WTC11 (cell line): ENCODE results near the gene EMX2. TPM values are rescaled to one million over a fixed set of nuclear protein-coding genes. Genes with fewer than 3 reads are reported as not detected.

Experiments used
- ATAC-seq: fragments of 200-7000 bp; cut with Tn5 transposase; 2 replicates; pipeline ENCODE4 v1.10.0; 2021; ENCODE audit warnings: mild to moderate bottlenecking, moderate library complexity
- CTCF ChIA-PET: fragments of 300-600 bp; sonication (Branson Sonifier 250); formaldehyde crosslinking; loops from one replicate; lab custom pipeline; 2021; ENCODE audit warnings: antibody characterized with exemption; lab: Charles Lee
- POLR2A ChIA-PET: fragments of 350-600 bp; sonication (Branson Sonifier 250); formaldehyde crosslinking; loops from one replicate; lab custom pipeline; 2021; ENCODE audit warnings: antibody characterized with exemption; lab: Charles Lee
- DNase-seq: peaks from one replicate; pipeline ENCODE4 v3.0.0; 2021; ENCODE audit warnings: low spot score
- H3K27ac Mint-ChIP-seq: 2 replicates; pipeline ENCODE4 v1.8.0; 2021; ENCODE audit warnings: mixed read lengths
- H3K27me3 Mint-ChIP-seq: 2 replicates; pipeline ENCODE4 v1.8.0; 2021; ENCODE audit warnings: low read depth, mild to moderate bottlenecking, moderate library complexity, mixed read lengths
- H3K36me3 Mint-ChIP-seq: 2 replicates; pipeline ENCODE4 v1.8.0; 2021; ENCODE audit warnings: mixed read lengths
- H3K4me1 Mint-ChIP-seq: 2 replicates; pipeline ENCODE4 v1.8.0; 2022; ENCODE audit warnings: mixed read lengths
- H3K4me3 Mint-ChIP-seq: 2 replicates; pipeline ENCODE4 v1.8.0; 2021; ENCODE audit warnings: mild to moderate bottlenecking, moderate library complexity, mixed read lengths
- H3K9me3 Mint-ChIP-seq: 2 replicates; pipeline ENCODE4 v1.8.0; 2021; ENCODE audit warnings: mixed read lengths
- ATF2 ChIP-seq: sonication (generic); formaldehyde crosslinking; IDR thresholded peaks from 2 replicates; pipeline ENCODE4 v1.8.1; 2022; ENCODE audit warnings: low read depth, missing genetic modification reagents, borderline replicate concordance
- FOXJ3 ChIP-seq: sonication (generic); formaldehyde crosslinking; IDR thresholded peaks from 2 replicates; pipeline ENCODE4 v1.9.0; 2021; ENCODE audit warnings: missing genetic modification reagents, mild to moderate bottlenecking, borderline replicate concordance
- GABPB1 ChIP-seq: sonication (generic); formaldehyde crosslinking; IDR thresholded peaks from 2 replicates; pipeline ENCODE4 v1.8.1; 2023; ENCODE audit warnings: mild to moderate bottlenecking, missing genetic modification reagents
- KAT7 ChIP-seq: sonication (generic); formaldehyde crosslinking; IDR thresholded peaks from 2 replicates; pipeline ENCODE4 v1.8.1; 2023; ENCODE audit warnings: missing genetic modification reagents, mild to moderate bottlenecking, borderline replicate concordance
- ZBTB21 ChIP-seq: sonication (generic); formaldehyde crosslinking; IDR thresholded peaks from 2 replicates; pipeline ENCODE4 v1.8.1; 2023; ENCODE audit warnings: mild to moderate bottlenecking, missing genetic modification reagents, borderline replicate concordance
- ZNF232 ChIP-seq: sonication (generic); formaldehyde crosslinking; IDR thresholded peaks from 2 replicates; pipeline ENCODE4 v1.8.0; 2022; ENCODE audit warnings: mild to moderate bottlenecking, missing genetic modification reagents
- ZSCAN18 ChIP-seq: fragments of 250-450 bp; sonication (Bioruptor Pico); IDR thresholded peaks from 2 replicates; pipeline ENCODE4 v2.1.2; 2022; ENCODE audit warnings: mild to moderate bottlenecking, moderate library complexity
- total RNA-seq: library from RNA; stranded (reverse); gene quantifications from 3 replicates; pipeline ENCODE4 v1.2.3, GENCODE V29; 2021
- TF ChIP-seq, protein P1 (sequence below): fragments of 250-450 bp; sonication (Bioruptor Pico); conservative IDR thresholded peaks from 2 replicates; pipeline ENCODE4 v1.9.0; 2021; ENCODE audit warnings: mild to moderate bottlenecking
- TF ChIP-seq, protein P2 (sequence below): fragments of 250-450 bp; sonication (Bioruptor Pico); IDR thresholded peaks from 2 replicates; pipeline ENCODE4 v1.8.0; 2021; ENCODE audit warnings: mild to moderate bottlenecking
- TF ChIP-seq, protein P3 (sequence below): sonication (generic); formaldehyde crosslinking; IDR thresholded peaks from 2 replicates; pipeline ENCODE4 v1.8.1; 2022; ENCODE audit warnings: low read depth, mild to moderate bottlenecking, moderate library complexity, missing genetic modification reagents, borderline replicate concordance
- TF ChIP-seq, protein P4 (sequence below): sonication (generic); formaldehyde crosslinking; IDR thresholded peaks from 2 replicates; pipeline ENCODE4 v1.8.0; 2023; ENCODE audit warnings: missing genetic modification reagents, mild to moderate bottlenecking, borderline replicate concordance
- TF ChIP-seq, protein P5 (sequence below): sonication (generic); formaldehyde crosslinking; IDR thresholded peaks from 2 replicates; pipeline ENCODE4 v1.8.0; 2022; ENCODE audit warnings: mild to moderate bottlenecking, missing genetic modification reagents
- TF ChIP-seq, protein P6 (sequence below): fragments of 250-450 bp; sonication (Bioruptor Pico); IDR thresholded peaks from 2 replicates; pipeline ENCODE4 v1.9.0; 2021; ENCODE audit warnings: moderate library complexity, mild to moderate bottlenecking, inconsistent platforms, borderline replicate concordance
- TF ChIP-seq, protein P7 (sequence below): sonication (generic); formaldehyde crosslinking; IDR thresholded peaks from 2 replicates; pipeline ENCODE4 v1.8.0; 2022; ENCODE audit warnings: missing genetic modification reagents

The EMX2 gene
- total RNA-seq, 1 experiment from 2014 or later, result not detected

DNA sequence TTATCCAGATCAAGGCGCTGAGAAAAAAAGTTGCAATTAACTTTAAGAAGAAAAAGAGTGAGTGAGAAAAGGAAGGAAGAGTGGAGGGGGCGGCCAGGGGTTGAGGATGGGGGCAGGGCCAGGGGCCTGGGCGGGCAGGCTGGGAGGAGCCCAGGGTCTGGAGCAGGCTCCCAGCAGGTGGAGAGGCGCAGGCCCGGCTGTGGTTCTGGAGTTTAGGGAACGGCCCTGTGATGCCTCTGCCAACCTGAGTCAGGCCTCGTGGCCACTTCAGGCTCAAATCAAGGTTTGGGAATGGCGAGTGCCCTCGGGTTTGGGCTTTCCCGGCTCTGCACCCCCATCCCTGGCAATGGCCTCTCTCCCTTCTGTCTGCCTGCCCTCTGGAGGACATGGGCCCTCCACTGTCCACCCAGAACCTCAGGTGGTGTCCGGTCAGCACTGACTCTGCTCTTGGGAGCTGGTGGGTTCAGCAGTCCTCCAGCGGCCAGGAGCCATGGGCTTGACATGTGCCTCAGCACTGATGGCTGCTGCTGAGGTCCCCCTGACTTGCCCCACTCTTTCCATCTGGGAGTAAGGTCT lies 41.0 kb upstream of the EMX2 start (continued):
- TF ChIP-seq, protein P1, sequence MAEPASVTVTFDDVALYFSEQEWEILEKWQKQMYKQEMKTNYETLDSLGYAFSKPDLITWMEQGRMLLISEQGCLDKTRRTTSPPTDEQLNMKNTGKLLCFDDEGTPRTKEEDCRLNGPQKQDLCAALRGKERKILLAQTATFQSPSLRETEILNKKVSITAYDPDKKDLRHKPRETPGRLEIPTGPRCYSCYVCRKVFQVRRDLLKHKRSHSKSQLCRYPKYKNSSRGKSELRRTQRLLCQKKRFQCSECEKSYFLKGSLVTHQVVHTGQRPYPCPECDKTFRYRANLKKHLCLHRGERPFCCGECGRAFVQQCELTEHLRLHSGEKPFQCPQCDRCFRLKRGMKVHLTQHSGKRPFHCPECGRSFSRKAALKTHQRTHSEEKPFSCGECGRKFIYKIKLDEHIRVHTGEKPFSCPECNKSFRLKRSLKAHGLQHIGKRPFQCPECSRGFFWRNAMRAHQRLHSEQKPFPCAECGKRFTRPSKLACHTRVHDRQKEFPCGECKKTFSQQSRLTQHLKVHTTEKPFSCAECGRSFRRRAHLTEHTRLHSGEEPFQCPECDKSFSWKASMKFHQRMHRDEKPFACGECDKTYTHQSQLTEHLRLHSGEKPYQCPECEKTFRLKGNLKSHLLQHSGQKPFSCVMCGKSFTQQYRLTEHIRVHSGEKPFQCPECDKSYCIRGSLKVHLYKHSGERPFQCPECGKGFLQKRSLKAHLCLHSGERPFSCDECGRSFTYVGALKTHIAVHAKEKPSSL (CRISPR knock-in tag), result no peak
- TF ChIP-seq ZBTB21 (CRISPR knock-in tag), result no peak
- TF ChIP-seq, protein P2, sequence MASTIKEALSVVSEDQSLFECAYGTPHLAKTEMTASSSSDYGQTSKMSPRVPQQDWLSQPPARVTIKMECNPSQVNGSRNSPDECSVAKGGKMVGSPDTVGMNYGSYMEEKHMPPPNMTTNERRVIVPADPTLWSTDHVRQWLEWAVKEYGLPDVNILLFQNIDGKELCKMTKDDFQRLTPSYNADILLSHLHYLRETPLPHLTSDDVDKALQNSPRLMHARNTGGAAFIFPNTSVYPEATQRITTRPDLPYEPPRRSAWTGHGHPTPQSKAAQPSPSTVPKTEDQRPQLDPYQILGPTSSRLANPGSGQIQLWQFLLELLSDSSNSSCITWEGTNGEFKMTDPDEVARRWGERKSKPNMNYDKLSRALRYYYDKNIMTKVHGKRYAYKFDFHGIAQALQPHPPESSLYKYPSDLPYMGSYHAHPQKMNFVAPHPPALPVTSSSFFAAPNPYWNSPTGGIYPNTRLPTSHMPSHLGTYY (CRISPR knock-in tag), result no peak
- TF ChIP-seq, protein P3, sequence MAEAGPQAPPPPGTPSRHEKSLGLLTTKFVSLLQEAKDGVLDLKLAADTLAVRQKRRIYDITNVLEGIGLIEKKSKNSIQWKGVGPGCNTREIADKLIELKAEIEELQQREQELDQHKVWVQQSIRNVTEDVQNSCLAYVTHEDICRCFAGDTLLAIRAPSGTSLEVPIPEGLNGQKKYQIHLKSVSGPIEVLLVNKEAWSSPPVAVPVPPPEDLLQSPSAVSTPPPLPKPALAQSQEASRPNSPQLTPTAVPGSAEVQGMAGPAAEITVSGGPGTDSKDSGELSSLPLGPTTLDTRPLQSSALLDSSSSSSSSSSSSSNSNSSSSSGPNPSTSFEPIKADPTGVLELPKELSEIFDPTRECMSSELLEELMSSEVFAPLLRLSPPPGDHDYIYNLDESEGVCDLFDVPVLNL, result no peak
- TF ChIP-seq, protein P4, sequence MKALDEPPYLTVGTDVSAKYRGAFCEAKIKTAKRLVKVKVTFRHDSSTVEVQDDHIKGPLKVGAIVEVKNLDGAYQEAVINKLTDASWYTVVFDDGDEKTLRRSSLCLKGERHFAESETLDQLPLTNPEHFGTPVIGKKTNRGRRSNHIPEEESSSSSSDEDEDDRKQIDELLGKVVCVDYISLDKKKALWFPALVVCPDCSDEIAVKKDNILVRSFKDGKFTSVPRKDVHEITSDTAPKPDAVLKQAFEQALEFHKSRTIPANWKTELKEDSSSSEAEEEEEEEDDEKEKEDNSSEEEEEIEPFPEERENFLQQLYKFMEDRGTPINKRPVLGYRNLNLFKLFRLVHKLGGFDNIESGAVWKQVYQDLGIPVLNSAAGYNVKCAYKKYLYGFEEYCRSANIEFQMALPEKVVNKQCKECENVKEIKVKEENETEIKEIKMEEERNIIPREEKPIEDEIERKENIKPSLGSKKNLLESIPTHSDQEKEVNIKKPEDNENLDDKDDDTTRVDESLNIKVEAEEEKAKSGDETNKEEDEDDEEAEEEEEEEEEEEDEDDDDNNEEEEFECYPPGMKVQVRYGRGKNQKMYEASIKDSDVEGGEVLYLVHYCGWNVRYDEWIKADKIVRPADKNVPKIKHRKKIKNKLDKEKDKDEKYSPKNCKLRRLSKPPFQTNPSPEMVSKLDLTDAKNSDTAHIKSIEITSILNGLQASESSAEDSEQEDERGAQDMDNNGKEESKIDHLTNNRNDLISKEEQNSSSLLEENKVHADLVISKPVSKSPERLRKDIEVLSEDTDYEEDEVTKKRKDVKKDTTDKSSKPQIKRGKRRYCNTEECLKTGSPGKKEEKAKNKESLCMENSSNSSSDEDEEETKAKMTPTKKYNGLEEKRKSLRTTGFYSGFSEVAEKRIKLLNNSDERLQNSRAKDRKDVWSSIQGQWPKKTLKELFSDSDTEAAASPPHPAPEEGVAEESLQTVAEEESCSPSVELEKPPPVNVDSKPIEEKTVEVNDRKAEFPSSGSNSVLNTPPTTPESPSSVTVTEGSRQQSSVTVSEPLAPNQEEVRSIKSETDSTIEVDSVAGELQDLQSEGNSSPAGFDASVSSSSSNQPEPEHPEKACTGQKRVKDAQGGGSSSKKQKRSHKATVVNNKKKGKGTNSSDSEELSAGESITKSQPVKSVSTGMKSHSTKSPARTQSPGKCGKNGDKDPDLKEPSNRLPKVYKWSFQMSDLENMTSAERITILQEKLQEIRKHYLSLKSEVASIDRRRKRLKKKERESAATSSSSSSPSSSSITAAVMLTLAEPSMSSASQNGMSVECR, result no peak
- TF ChIP-seq, protein P5, sequence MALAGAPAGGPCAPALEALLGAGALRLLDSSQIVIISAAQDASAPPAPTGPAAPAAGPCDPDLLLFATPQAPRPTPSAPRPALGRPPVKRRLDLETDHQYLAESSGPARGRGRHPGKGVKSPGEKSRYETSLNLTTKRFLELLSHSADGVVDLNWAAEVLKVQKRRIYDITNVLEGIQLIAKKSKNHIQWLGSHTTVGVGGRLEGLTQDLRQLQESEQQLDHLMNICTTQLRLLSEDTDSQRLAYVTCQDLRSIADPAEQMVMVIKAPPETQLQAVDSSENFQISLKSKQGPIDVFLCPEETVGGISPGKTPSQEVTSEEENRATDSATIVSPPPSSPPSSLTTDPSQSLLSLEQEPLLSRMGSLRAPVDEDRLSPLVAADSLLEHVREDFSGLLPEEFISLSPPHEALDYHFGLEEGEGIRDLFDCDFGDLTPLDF (CRISPR knock-in tag), result no peak
- TF ChIP-seq FOXJ3 (CRISPR knock-in tag), result no peak

DNA sequence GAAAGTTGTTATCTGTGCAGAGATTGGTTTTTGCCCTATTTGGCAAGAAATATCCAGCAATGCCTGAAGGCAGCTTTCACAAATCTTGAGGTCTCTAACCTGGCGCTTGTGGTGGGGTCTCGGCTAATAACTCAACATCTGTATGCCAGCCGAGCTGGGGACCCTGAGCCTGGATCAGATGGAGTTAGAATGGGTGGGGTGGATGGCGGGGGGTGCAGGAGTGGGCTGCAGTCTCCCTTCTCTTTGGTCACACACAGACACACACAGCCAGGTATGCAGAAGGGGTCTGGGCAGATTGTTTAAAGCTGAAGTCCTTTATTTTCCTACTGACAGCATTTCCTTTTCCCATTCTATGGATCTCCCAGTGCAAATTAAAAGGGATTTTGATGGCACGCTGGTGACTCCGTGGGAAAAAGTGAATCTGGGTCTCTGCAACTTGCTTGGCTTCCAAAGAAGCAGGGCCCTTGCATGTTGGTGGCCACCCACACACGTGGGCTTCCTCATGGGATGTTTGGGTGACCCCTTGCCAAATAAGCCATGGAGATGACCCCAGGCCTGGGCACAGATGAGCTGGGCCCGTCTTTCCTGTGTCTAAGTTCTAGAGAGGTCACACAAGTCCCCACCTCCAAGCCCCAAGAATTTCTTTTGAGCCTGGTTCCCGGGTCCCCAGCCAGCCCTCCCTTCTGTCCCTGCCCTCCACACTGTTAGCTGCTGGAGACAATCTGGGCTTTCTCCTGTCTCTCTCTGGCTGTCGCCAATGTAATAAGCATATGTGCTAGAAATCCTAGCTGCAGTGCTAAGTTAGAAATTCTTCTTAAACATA lies 39.9 kb upstream of the EMX2 start:
- Mint-ChIP-seq H3K36me3 (no peaks in the 10 kb centered on the region), H3K27ac (no peak overlapping the region), H3K4me1 (peaks cover 8% of the 10 kb centered on the region), H3K27me3 (no peaks in the 10 kb centered on the region), H3K9me3 (no peaks in the 10 kb centered on the region), H3K4me3 (no peak overlapping the region)
- ChIA-PET POLR2A (no interaction called here), CTCF (interaction anchor here (1.0 to 1.2 kb wide), 3 partner anchors 30 to 61 kb away, joined by 3 to 4 read pairs (median 4); no protein-coding TSS in a partner anchor)
- no peak for DNase-seq
- no peak for ATAC-seq
- no peak for TF ChIP-seq GABPB1 (CRISPR knock-in tag)
- no peak for TF ChIP-seq ATF2 (CRISPR knock-in tag)
- no peak for TF ChIP-seq KAT7 (CRISPR knock-in tag)
- TF ChIP-seq, protein P6, sequence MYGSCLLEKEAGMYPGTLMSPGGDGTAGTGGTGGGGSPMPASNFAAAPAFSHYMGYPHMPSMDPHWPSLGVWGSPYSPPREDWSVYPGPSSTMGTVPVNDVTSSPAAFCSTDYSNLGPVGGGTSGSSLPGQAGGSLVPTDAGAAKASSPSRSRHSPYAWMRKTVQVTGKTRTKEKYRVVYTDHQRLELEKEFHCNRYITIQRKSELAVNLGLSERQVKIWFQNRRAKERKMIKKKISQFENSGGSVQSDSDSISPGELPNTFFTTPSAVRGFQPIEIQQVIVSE (CRISPR knock-in tag), result no peak
- TF ChIP-seq, protein P7, sequence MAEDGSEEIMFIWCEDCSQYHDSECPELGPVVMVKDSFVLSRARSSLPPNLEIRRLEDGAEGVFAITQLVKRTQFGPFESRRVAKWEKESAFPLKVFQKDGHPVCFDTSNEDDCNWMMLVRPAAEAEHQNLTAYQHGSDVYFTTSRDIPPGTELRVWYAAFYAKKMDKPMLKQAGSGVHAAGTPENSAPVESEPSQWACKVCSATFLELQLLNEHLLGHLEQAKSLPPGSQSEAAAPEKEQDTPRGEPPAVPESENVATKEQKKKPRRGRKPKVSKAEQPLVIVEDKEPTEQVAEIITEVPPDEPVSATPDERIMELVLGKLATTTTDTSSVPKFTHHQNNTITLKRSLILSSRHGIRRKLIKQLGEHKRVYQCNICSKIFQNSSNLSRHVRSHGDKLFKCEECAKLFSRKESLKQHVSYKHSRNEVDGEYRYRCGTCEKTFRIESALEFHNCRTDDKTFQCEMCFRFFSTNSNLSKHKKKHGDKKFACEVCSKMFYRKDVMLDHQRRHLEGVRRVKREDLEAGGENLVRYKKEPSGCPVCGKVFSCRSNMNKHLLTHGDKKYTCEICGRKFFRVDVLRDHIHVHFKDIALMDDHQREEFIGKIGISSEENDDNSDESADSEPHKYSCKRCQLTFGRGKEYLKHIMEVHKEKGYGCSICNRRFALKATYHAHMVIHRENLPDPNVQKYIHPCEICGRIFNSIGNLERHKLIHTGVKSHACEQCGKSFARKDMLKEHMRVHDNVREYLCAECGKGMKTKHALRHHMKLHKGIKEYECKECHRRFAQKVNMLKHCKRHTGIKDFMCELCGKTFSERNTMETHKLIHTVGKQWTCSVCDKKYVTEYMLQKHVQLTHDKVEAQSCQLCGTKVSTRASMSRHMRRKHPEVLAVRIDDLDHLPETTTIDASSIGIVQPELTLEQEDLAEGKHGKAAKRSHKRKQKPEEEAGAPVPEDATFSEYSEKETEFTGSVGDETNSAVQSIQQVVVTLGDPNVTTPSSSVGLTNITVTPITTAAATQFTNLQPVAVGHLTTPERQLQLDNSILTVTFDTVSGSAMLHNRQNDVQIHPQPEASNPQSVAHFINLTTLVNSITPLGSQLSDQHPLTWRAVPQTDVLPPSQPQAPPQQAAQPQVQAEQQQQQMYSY (CRISPR knock-in tag), result no peak
- no peak for TF ChIP-seq ZNF232
- no peak for TF ChIP-seq ZSCAN18 (CRISPR knock-in tag)
